Chondrocyte (in vitro differentiated cells): ENCODE results near the gene WWC1. TPM values are rescaled to one million over a fixed set of nuclear protein-coding genes. Genes with fewer than 3 reads are reported as not detected.

Experiments used
- DNase-seq: peaks from one replicate; pipeline ENCODE4 v3.0.0; 2021; ENCODE audit warnings: mixed read lengths, low spot score
- H3K27ac Mint-ChIP-seq: one replicate; pipeline ENCODE4 v1.8.0; 2021; ENCODE audit warnings: mild to moderate bottlenecking, moderate library complexity, mixed read lengths; ENCODE audit not compliant: unreplicated experiment
- H3K27me3 Mint-ChIP-seq: 2 replicates; pipeline ENCODE4 v1.8.0; 2021; ENCODE audit warnings: low read depth, mixed read lengths
- H3K36me3 Mint-ChIP-seq: 2 replicates; pipeline ENCODE4 v1.8.0; 2021; ENCODE audit warnings: low read depth, mixed read lengths
- H3K4me1 Mint-ChIP-seq: 2 replicates; pipeline ENCODE4 v1.8.0; 2021; ENCODE audit warnings: low read depth, mild to moderate bottlenecking, mixed read lengths
- H3K4me3 Mint-ChIP-seq: one replicate; pipeline ENCODE4 v1.8.0; 2021; ENCODE audit warnings: mild to moderate bottlenecking, moderate library complexity, mixed read lengths; ENCODE audit not compliant: unreplicated experiment
- H3K9me3 Mint-ChIP-seq: 2 replicates; pipeline ENCODE4 v1.8.0; 2021; ENCODE audit warnings: low read depth, mixed read lengths
- CTCF ChIP-seq: fragments of 200-600 bp; sonication (generic); IDR thresholded peaks from 2 replicates; pipeline ENCODE4 v1.5.0; 2021; ENCODE audit warnings: antibody characterized with exemption, mild to moderate bottlenecking, moderate library complexity
- total RNA-seq: library from RNA; stranded (reverse); gene quantifications from 3 replicates; pipeline ENCODE4 v1.2.1, GENCODE V29; 2021

WWC1 gene
- total RNA-seq, 1 donor from 2014 or later = 2.1 TPM

GRCh38 chr5:168300326-168301182 is 9.1 kb downstream of the WWC1 start:
- Mint-ChIP-seq H3K4me1 (peaks cover 7% of the 10 kb centered on the region), H3K27ac (no peak overlapping the region), H3K9me3 (no peaks in the 10 kb centered on the region), H3K36me3 (peaks cover 1% of the 10 kb centered on the region), H3K4me3 (no peak overlapping the region), H3K27me3 (no peaks in the 10 kb centered on the region)
- DNase-seq = no peak
- TF ChIP-seq CTCF = no peak

GRCh38 chr5:168301593-168302390 is 10.3 kb downstream of the WWC1 start:
- H3K9me3 Mint-ChIP-seq = no peaks in the 10 kb centered on the region
- H3K4me3 Mint-ChIP-seq = no peak overlapping the region
- H3K4me1 Mint-ChIP-seq = no peaks in the 10 kb centered on the region
- TF ChIP-seq CTCF = no peak
- no peak overlapping the region for H3K27ac Mint-ChIP-seq
- DNase-seq = no peak
- peaks cover 1% of the 10 kb centered on the region for H3K36me3 Mint-ChIP-seq
- no peaks in the 10 kb centered on the region for H3K27me3 Mint-ChIP-seq

GRCh38 chr5:168302785-168303184 is 11.3 kb downstream of the WWC1 start:
- no peak for TF ChIP-seq CTCF
- Mint-ChIP-seq H3K4me3 (no peak overlapping the region), H3K4me1 (no peaks in the 10 kb centered on the region), H3K27me3 (no peaks in the 10 kb centered on the region), H3K36me3 (peaks cover 1% of the 10 kb centered on the region), H3K9me3 (no peaks in the 10 kb centered on the region), H3K27ac (no peak overlapping the region)
- DNase-seq = no peak

- H3K4me1 Mint-ChIP-seq = no peaks in the 10 kb centered on the region
Observed at GRCh38 chr5:168303393-168304025, 12.1 kb downstream of the WWC1 start.

More at GRCh38 chr5:168303393-168304025, 12.1 kb downstream of the WWC1 start:
- Mint-ChIP-seq H3K4me3 (no peak overlapping the region), H3K36me3 (peaks cover 1% of the 10 kb centered on the region), H3K27me3 (no peaks in the 10 kb centered on the region), H3K9me3 (no peaks in the 10 kb centered on the region), H3K27ac (no peak overlapping the region)
- no peak for DNase-seq
- no peak for TF ChIP-seq CTCF
